H1 (cell line): ENCODE results near the gene USH2A. TPM values are rescaled to one million over a fixed set of nuclear protein-coding genes. Genes with fewer than 3 reads are reported as not detected.

ENCODE experiments used
- CTCF ChIA-PET: fragments of 300-600 bp; sonication (Branson Sonifier 250); formaldehyde crosslinking; loops from one replicate; lab custom pipeline; 2021; ENCODE audit not compliant: partially characterized antibody; lab: Charles Lee
- POLR2A ChIA-PET: fragments of 300-600 bp; sonication (Branson Sonifier 250); formaldehyde crosslinking; loops from one replicate; lab custom pipeline; 2021; ENCODE audit warnings: inconsistent platforms; ENCODE audit not compliant: partially characterized antibody; lab: Charles Lee
- DNase-seq, 2 experiments: peaks; one replicate each; pipeline versions ENCODE4 v3.0.0 to v3.0.0-alpha.2; 2010 to 2022; ENCODE audit warnings: low spot score in 2 of 2, low read depth in 1 of 2, mixed read lengths in 1 of 2
- FAIRE-seq: peaks from 2 replicates; lab custom pipeline; 2011; peaks lifted over from hg19 to GRCh38; lab: Jason Lieb, UNC
- H2AFZ ChIP-seq: 2 replicates; pipeline ENCODE4 v1.8.1; 2012; ENCODE audit warnings: low read length, inconsistent platforms
- H2AK5ac ChIP-seq: 2 replicates; pipeline ENCODE4 v1.6.1; 2013; ENCODE audit warnings: low read depth, low read length
- H2BK120ac ChIP-seq: replicated peaks from 2 replicates; pipeline ENCODE3; 2013; ENCODE audit warnings: low read depth, low read length, inconsistent platforms
- H2BK12ac ChIP-seq: 2 replicates; pipeline ENCODE4 v1.6.1; 2013; ENCODE audit warnings: low read depth, low read length
- H2BK15ac ChIP-seq: 2 replicates; pipeline ENCODE4 v1.6.1; 2013; ENCODE audit warnings: low read length
- H2BK20ac ChIP-seq: 2 replicates; pipeline ENCODE4 v1.6.1; 2013; ENCODE audit warnings: low read length
- H2BK5ac ChIP-seq: 2 replicates; pipeline ENCODE4 v1.6.1; 2013; ENCODE audit warnings: low read depth, low read length
- H3K14ac ChIP-seq: 2 replicates; pipeline ENCODE4 v1.6.1; 2013; ENCODE audit warnings: inconsistent platforms; ENCODE audit not compliant: insufficient read length
- H3K18ac ChIP-seq: 2 replicates; pipeline ENCODE4 v1.6.1; 2013; ENCODE audit warnings: low read length; ENCODE audit errors: extremely low read depth
- H3K23ac ChIP-seq: 2 replicates; pipeline ENCODE4 v1.6.1; 2013; ENCODE audit warnings: inconsistent platforms; ENCODE audit not compliant: insufficient read length
- H3K23me2 ChIP-seq: 2 replicates; pipeline ENCODE4 v1.6.1; 2013; ENCODE audit warnings: low read depth, low read length
- H3K27ac ChIP-seq: 2 replicates; pipeline ENCODE4 v1.6.1; 2011; ENCODE audit warnings: low read depth, low read length, inconsistent platforms
- H3K27me3 ChIP-seq, 4 experiments: replicated peaks in 1 of 4; 1 replicate in 1 of 4; 2 replicates in 3 of 4; pipeline versions ENCODE4 v1.6.1 to v1.8.1; 2011 to 2013; ENCODE audit warnings: low read length in 3 of 4, mild to moderate bottlenecking in 3 of 4, inconsistent platforms in 2 of 4, mixed read lengths in 2 of 4, moderate library complexity in 1 of 4; ENCODE audit not compliant: control insufficient read depth in 3 of 4, insufficient read depth in 3 of 4; ENCODE audit errors: extremely low read depth in 1 of 4
- H3K36me3 ChIP-seq, 4 experiments: 2 replicates each; pipeline versions ENCODE4 v1.6.1 to v1.8.1; 2011 to 2013; ENCODE audit warnings: mild to moderate bottlenecking in 4 of 4, low read length in 3 of 4, moderate library complexity in 2 of 4, control low read depth in 1 of 4, inconsistent platforms in 1 of 4; ENCODE audit not compliant: insufficient read depth in 4 of 4, control insufficient read depth in 2 of 4
- H3K4ac ChIP-seq: replicated peaks from 2 replicates; pipeline ENCODE3; 2013; ENCODE audit warnings: low read length, low read depth, mixed read lengths, inconsistent platforms; ENCODE audit not compliant: insufficient read length
- H3K4me1 ChIP-seq, 4 experiments: replicated peaks in 1 of 4; 1 replicate in 1 of 4; 2 replicates in 3 of 4; pipeline versions ENCODE4 v1.6.1 to v1.8.1; 2011 to 2013; ENCODE audit warnings: low read length in 3 of 4, inconsistent platforms in 2 of 4, mixed read lengths in 1 of 4; ENCODE audit not compliant: insufficient read depth in 4 of 4, control insufficient read depth in 3 of 4
- H3K4me2 ChIP-seq, 2 experiments: 2 replicates each; pipeline versions ENCODE4 v1.6.1 to v1.8.1; 2011 to 2013; ENCODE audit warnings: low read depth in 2 of 2, low read length in 2 of 2, control low read depth in 1 of 2, inconsistent platforms in 1 of 2, mild to moderate bottlenecking in 1 of 2; ENCODE audit not compliant: insufficient read depth in 1 of 2
- H3K4me3 ChIP-seq, 4 experiments: fragments of 200-600, 300-600 bp in 1 of 4; sonication (generic), shearing (Covaris generic), sonication (Bioruptor Twin) in 1 of 4; 2 replicates each; pipeline versions ENCODE4 v1.5.1 to v1.8.1; 2011 to 2016; ENCODE audit warnings: low read length in 4 of 4, low read depth in 3 of 4, control low read depth in 2 of 4, inconsistent platforms in 2 of 4, mild to moderate bottlenecking in 2 of 4, mixed read lengths in 1 of 4, moderate library complexity in 1 of 4; ENCODE audit not compliant: insufficient read depth in 2 of 4; ENCODE audit errors: extremely low read depth in 1 of 4
- H3K56ac ChIP-seq: replicated peaks from 2 replicates; pipeline ENCODE3; 2013; ENCODE audit warnings: low read depth, mild to moderate bottlenecking, mixed read lengths, low read length, inconsistent platforms; ENCODE audit not compliant: insufficient read length
- H3K79me1 ChIP-seq: 2 replicates; pipeline ENCODE4 v1.6.1; 2013; ENCODE audit warnings: low read depth, low read length, control low read depth
- H3K79me2 ChIP-seq, 2 experiments: 2 replicates each; pipeline versions ENCODE4 v1.6.1 to v1.8.1; 2012 to 2013; ENCODE audit warnings: low read length in 2 of 2, mild to moderate bottlenecking in 2 of 2, inconsistent platforms in 1 of 2; ENCODE audit not compliant: insufficient read depth in 2 of 2, control insufficient read depth in 1 of 2
- H3K9ac ChIP-seq, 4 experiments: replicated peaks in 1 of 4; 1 replicate in 1 of 4; 2 replicates in 3 of 4; pipeline versions ENCODE4 v1.6.1 to v1.8.1; 2011 to 2013; ENCODE audit warnings: low read depth in 3 of 4, low read length in 3 of 4, control low read depth in 2 of 4, mild to moderate bottlenecking in 2 of 4, moderate library complexity in 2 of 4, inconsistent platforms in 1 of 4; ENCODE audit errors: extremely low read depth in 1 of 4
- H3K9me3 ChIP-seq, 2 experiments: 2 replicates each; pipeline versions ENCODE4 v1.6.1 to v1.8.1; 2012 to 2013; ENCODE audit warnings: mild to moderate bottlenecking in 2 of 2, moderate library complexity in 2 of 2, control low read depth in 1 of 2, inconsistent platforms in 1 of 2, low read depth in 1 of 2, low read length in 1 of 2, mixed read lengths in 1 of 2; ENCODE audit not compliant: insufficient read depth in 2 of 2
- H4K20me1 ChIP-seq, 2 experiments: replicated peaks in 1 of 2; 2 replicates each; pipeline versions ENCODE3 to v1.8.1; 2011 to 2013; ENCODE audit warnings: inconsistent platforms in 2 of 2, low read length in 2 of 2, mild to moderate bottlenecking in 1 of 2; ENCODE audit not compliant: insufficient read depth in 2 of 2, control insufficient read depth in 1 of 2
- H4K5ac ChIP-seq: 2 replicates; pipeline ENCODE4 v1.6.1; 2013; ENCODE audit warnings: low read length, low read depth, mixed read lengths, inconsistent platforms; ENCODE audit not compliant: insufficient read length
- H4K8ac ChIP-seq: 2 replicates; pipeline ENCODE4 v1.8.0; 2013; ENCODE audit warnings: mild to moderate bottlenecking, moderate library complexity, low read length, inconsistent platforms; ENCODE audit not compliant: insufficient read depth; ENCODE audit errors: extremely low read depth
- H4K91ac ChIP-seq: replicated peaks from 2 replicates; pipeline ENCODE3; 2013; ENCODE audit warnings: low read length, mixed read lengths, inconsistent platforms; ENCODE audit not compliant: insufficient read length
- ATF2 ChIP-seq: IDR thresholded peaks from 2 replicates; pipeline ENCODE4 v1.6.1; 2012; ENCODE audit warnings: low read length, inconsistent platforms
- ATF3 ChIP-seq: IDR thresholded peaks from 2 replicates; pipeline ENCODE4 v1.6.1; 2011; ENCODE audit warnings: low read depth, mild to moderate bottlenecking, low read length; ENCODE audit not compliant: insufficient read depth
- EP300 ChIP-seq, 2 experiments: IDR thresholded peaks; 1 replicate in 1 of 2; 2 replicates in 1 of 2; pipeline ENCODE4 v1.6.1; 2011 to 2012; ENCODE audit warnings: low read depth in 2 of 2, low read length in 2 of 2, mild to moderate bottlenecking in 2 of 2, borderline replicate concordance in 1 of 2, inconsistent platforms in 1 of 2, moderate library complexity in 1 of 2
- RFX5 ChIP-seq: IDR thresholded peaks from 2 replicates; pipeline ENCODE4 v1.6.1; 2011; ENCODE audit warnings: low read depth, low read length, improper control_type of control experiment, borderline replicate concordance
- SP4 ChIP-seq: IDR thresholded peaks from 2 replicates; pipeline ENCODE4 v1.6.1; 2012; ENCODE audit warnings: low read length, inconsistent platforms
- TAF1 ChIP-seq: IDR thresholded peaks from 2 replicates; pipeline ENCODE4 v1.6.1; 2011; ENCODE audit warnings: mild to moderate bottlenecking, low read depth, low read length
- TCF12 ChIP-seq: IDR thresholded peaks from 2 replicates; pipeline ENCODE4 v1.6.1; 2011; ENCODE audit warnings: low read depth, mild to moderate bottlenecking, low read length
- YY1 ChIP-seq: IDR thresholded peaks from 2 replicates; pipeline ENCODE4 v1.6.1; 2011; ENCODE audit warnings: low read depth, mild to moderate bottlenecking, low read length
- WGBS, 2 experiments: shearing (Covaris generic) in 1 of 2; methylation state at CpG; one replicate each; pipeline versions ENCODE4 v1.1.6 to v1.1.7; 2013 to 2015; ENCODE audit warnings: low lambda C conversion rate in 2 of 2, mixed read lengths in 2 of 2, inconsistent platforms in 1 of 2, low coverage in 1 of 2, missing lambda C conversion rate in 1 of 2; ENCODE audit not compliant: insufficient replicate concordance in 2 of 2, insufficient coverage in 1 of 2, insufficient read length in 1 of 2; ENCODE audit errors: extremely low coverage in 1 of 2, missing lambda C conversion rate in 1 of 2; 5-methylcytosine and 5-hydroxymethylcytosine counted together
- polyA plus RNA-seq, 7 experiments: library from polyadenylated mRNA; depleted of rRNA in 3 of 7; stranded (reverse) in 5 of 7; unstranded in 2 of 7; fragments of >200 nt in 5 of 7; fragments of 200-250 nt in 2 of 7; gene quantifications; 1 replicate in 5 of 7; 2 replicates in 1 of 7; 4 replicates in 1 of 7; pipeline versions ENCODE4 v1.2.1 to v1.2.3, GENCODE V29; 2011 to 2013; ENCODE audit warnings: missing spikeins in 2 of 7, mixed read lengths in 2 of 7
- total RNA-seq: library from RNA; stranded (reverse); fragmentation: NEBNext Ultra II Directional; extraction: Animal tissue kit (Norgen Biotek cat#: 25700); gene quantifications from 2 replicates; pipeline ENCODE4 v1.2.1, GENCODE V29; 2021
- TF ChIP-seq, protein P1 (sequence below): IDR thresholded peaks from 2 replicates; pipeline ENCODE4 v1.6.1; 2011; ENCODE audit warnings: low read length, improper control_type of control experiment

USH2A gene
- total and polyA plus RNA-seq, 2 of the 8 experiments (the other 6 are each of a cell fraction or from before 2014, with no cell fraction given) = 0.02 to 0.17 TPM

GRCh38 chr1:216113181-216113580, 310.1 kb downstream of the USH2A start:
- no peak overlapping the region for H3K56ac ChIP-seq
- no peak overlapping the region for H2AK5ac ChIP-seq
- no peaks in the 10 kb centered on the region for H3K23me2 ChIP-seq
- no peak overlapping the region for H2BK5ac ChIP-seq
- H3K4ac ChIP-seq = no peak overlapping the region
- DNase-seq = no peak
- no peak overlapping the region for H3K4me3 ChIP-seq
- H3K9ac ChIP-seq = no peak overlapping the region
- 87% methylated on average over 4 of the region's 4 CpGs; no CpG with 5 or more reads in 1 of the 2 experiments for WGBS, 2 experiments
- H3K14ac ChIP-seq = no peak overlapping the region
- ChIA-PET CTCF (interaction anchor here (1.0 kb wide), 1 partner anchor 108 kb away, joined by 6 read pairs; no protein-coding TSS in a partner anchor), POLR2A (no interaction called here)
- no peaks in the 10 kb centered on the region for H3K36me3 ChIP-seq
- no peaks in the 10 kb centered on the region for H3K79me2 ChIP-seq
- H2BK12ac ChIP-seq = no peak overlapping the region
- no peak overlapping the region for H2BK15ac ChIP-seq
- H2AFZ ChIP-seq = no peak overlapping the region
- no peaks in the 10 kb centered on the region for H4K20me1 ChIP-seq
- no peak overlapping the region for H2BK120ac ChIP-seq
- no peak overlapping the region for H3K23ac ChIP-seq
- H2BK20ac ChIP-seq = no peak overlapping the region
- H3K18ac ChIP-seq = no peak overlapping the region
- peaks cover 0 to 1% (median 0%) of the 10 kb centered on the region in 4 experiments; a peak in 1 of 7 replicates for H3K27me3 ChIP-seq
- no peak overlapping the region for H3K27ac ChIP-seq
- H4K8ac ChIP-seq = no peak overlapping the region
- H3K9me3 ChIP-seq = no peaks in the 10 kb centered on the region
- no peaks in the 10 kb centered on the region for H3K79me1 ChIP-seq
- H3K4me2 ChIP-seq = no peak overlapping the region
- H3K4me1 ChIP-seq = no peaks in the 10 kb centered on the region; a peak in 1 of 7 replicates
- no peak for FAIRE-seq
- H4K5ac ChIP-seq = no peak overlapping the region
- H4K91ac ChIP-seq = no peak overlapping the region
- TF ChIP-seq YY1 (no peak), TAF1 (no peak), ATF2 (no peak), SP4 (no peak), RFX5 (no peak), TCF12 (no peak), EP300 (IDR thresholded peaks at IDR 0.05; ENCODE audit: borderline replicate concordance in 1 of 2, low read depth in 2 of 2, low read length in 2 of 2) (no peak), ATF3 (no peak)
- TF ChIP-seq, protein P1, sequence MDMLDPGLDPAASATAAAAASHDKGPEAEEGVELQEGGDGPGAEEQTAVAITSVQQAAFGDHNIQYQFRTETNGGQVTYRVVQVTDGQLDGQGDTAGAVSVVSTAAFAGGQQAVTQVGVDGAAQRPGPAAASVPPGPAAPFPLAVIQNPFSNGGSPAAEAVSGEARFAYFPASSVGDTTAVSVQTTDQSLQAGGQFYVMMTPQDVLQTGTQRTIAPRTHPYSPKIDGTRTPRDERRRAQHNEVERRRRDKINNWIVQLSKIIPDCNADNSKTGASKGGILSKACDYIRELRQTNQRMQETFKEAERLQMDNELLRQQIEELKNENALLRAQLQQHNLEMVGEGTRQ = no peak
